ENCODE data around the gene RDM1. TPM values are rescaled to one million over a fixed set of nuclear protein-coding genes. Genes with fewer than 3 reads are reported as not detected.

The RDM1 gene, protein sequence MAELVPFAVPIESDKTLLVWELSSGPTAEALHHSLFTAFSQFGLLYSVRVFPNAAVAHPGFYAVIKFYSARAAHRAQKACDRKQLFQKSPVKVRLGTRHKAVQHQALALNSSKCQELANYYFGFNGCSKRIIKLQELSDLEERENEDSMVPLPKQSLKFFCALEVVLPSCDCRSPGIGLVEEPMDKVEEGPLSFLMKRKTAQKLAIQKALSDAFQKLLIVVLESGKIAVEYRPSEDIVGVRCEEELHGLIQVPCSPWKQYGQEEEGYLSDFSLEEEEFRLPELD
- total RNA-seq (2012; rRNA removed), result 0.18 TPM in 1 of 2 replicates, not detected in the other
- polyA plus RNA-seq (2012; rRNA removed), result not detected in 2 replicates
- polyA plus RNA-seq (2012; cell fraction: cytosol; rRNA removed), result 0.11 TPM in 1 of 2 replicates, not detected in the other
- 0.10 TPM in 1 of 2 replicates, not detected in the other for polyA plus RNA-seq (2012; cell fraction: nucleus; rRNA removed; ENCODE audit: low replicate concordance)
- Bru-seq, nascent RNA, result percentile 7 among the genes with signal in this experiment
- percentile 12 among the genes with signal in this experiment for BruChase-seq, experiment 1, labeled RNA remaining after a 6-hour chase
- BruChase-seq, experiment 2, labeled RNA remaining after a 2-hour chase, result percentile 13 among the genes with signal in this experiment
- long read RNA-seq, result 0 reads

DNA sequence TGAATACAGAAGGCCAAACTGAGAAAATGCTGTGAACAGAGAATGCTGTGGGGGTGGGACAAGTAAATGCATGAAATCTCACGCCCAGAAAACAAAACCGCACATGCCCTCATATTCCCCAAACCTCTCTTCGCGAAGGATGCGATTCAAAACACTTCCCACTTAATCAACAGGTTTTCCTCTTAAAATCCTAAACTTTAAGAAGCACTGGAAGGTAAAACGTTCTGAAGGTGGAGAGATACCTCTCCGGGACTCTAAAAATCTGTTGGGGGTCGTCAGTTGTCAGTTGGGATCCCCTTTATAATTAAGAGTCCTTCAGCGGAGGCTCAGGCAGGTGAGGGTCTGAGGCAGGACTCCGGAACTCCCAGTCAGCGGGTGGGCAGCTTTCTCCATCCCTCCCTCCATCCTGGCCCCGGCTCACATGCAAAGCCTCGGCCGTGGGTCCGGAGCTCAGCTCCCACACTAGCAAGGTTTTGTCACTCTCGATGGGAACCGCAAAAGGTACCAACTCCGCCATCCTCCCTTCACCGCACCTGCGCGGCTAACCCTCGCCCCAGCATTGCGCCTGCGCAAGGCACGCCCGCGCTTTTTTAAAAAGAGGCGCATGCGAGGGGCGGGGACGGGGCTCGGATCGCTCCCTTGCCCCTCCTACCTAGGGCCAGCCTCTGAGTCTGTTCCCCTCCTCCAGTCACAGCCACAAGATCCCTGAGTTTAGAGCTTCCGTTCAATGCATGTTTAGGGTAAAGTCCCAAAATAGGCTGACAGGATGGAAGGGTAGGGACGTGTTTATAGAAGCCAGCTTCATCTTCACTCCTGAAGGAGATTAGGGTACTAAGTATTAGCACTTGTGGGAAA lies at the start of gene RDM1:
Gene RDM1 (minus strand): TSS at position 563 of the 855 bp plus-strand sequence. CDS start 46 bp downstream, at position 517.
- Histone ChIP-seq H4K5ac (ENCODE audit: low read depth, low read length) (no peak within 1 kb of the TSS), H3K23ac (ENCODE audit: low read depth, low read length) (no peak within 1 kb of the TSS), H3K4me2 (ENCODE audit: low read depth, low read length) (peak within 1 kb of the TSS; percentile 92), H4K8ac (ENCODE audit: low read depth in 2 of 2, low read length in 2 of 2) (0 out of 4 replicates have a peak within 1 kb of the TSS, but pooled peaks have one; percentile 13 to 38), H3K9me3 (ENCODE audit: control insufficient read depth, insufficient read depth, low read length) (no peaks in the 10 kb centered on the region), H3K18ac (ENCODE audit: low read depth, low read length) (no peak within 1 kb of the TSS), H3K4ac (ENCODE audit: low read depth, low read length) (no peak within 1 kb of the TSS), H2BK20ac (ENCODE audit: low read depth, low read length) (no peak within 1 kb of the TSS), H3K4me3 (ENCODE audit: insufficient read depth, low read depth, low read length) (peak within 1 kb of the TSS; percentile 48), H2BK5ac (ENCODE audit: low read depth, low read length, poor library complexity, severe bottlenecking) (no peak within 1 kb of the TSS), H2BK120ac (ENCODE audit: low read depth, low read length) (no peak within 1 kb of the TSS), H2AK5ac (ENCODE audit: low read depth, low read length) (no peak within 1 kb of the TSS), H3K9me1 (ENCODE audit: insufficient read depth, low read length) (0 out of 2 replicates have a peak, but pooled peaks cover 3% of the 10 kb centered on the region), H3K36me3 (ENCODE audit: control insufficient read depth, insufficient read depth, low read length) (no peaks in the 10 kb centered on the region), H3K79me1 (ENCODE audit: low read depth in 1 of 2, low read length in 2 of 2) (no peaks in the 10 kb centered on the region), H3K27ac (ENCODE audit: insufficient read depth, low read length) (no peak within 1 kb of the TSS), H3K4me1 (ENCODE audit: control insufficient read depth, insufficient read depth, low read length) (no peaks in the 10 kb centered on the region), H4K20me1 (ENCODE audit: insufficient read depth, low read length) (no peaks in the 10 kb centered on the region), H3K27me3 (ENCODE audit: control insufficient read depth, insufficient read depth, low read length) (peaks cover 3% of the 10 kb centered on the region), H2AK9ac (replicated peaks; ENCODE audit: low read depth, low read length, poor library complexity) (peak within 1 kb of the TSS; percentile 72), H3K56ac (ENCODE audit: extremely low read depth, insufficient read depth, low read length) (no peak within 1 kb of the TSS), H3K9ac (ENCODE audit: low read depth, low read length) (no peak within 1 kb of the TSS), H3K14ac (replicated peaks; ENCODE audit: low read depth, low read length) (no peak within 1 kb of the TSS), H4K91ac (ENCODE audit: insufficient read depth, low read depth, low read length) (no peak within 1 kb of the TSS), H2BK15ac (ENCODE audit: low read depth, low read length) (no peak within 1 kb of the TSS), H2AFZ (replicated peaks; ENCODE audit: low read length, poor library complexity) (peak within 1 kb of the TSS; percentile 93)
- no peak for TF ChIP-seq RAD21 (IDR thresholded peaks at IDR 0.05; ENCODE audit: low read length)
- no peak for TF ChIP-seq CEBPB (IDR thresholded peaks at IDR 0.05; ENCODE audit: low read depth, low read length)
- no peak for TF ChIP-seq SMC3 (IDR thresholded peaks at IDR 0.05; ENCODE audit: low read depth, low read length)
- no peak for TF ChIP-seq ELK1 (IDR thresholded peaks at IDR 0.05; ENCODE audit: borderline replicate concordance, low read depth, low read length)
- TF ChIP-seq RFX5 (IDR thresholded peaks at IDR 0.05; ENCODE audit: low read depth, low read length), result no peak
- TF ChIP-seq BHLHE40 (IDR thresholded peaks at IDR 0.05; ENCODE audit: low read depth, low read length), result no peak
- TF ChIP-seq MAZ (IDR thresholded peaks at IDR 0.05; ENCODE audit: borderline replicate concordance, low read depth, low read length), result peak; percentile 41; the same call in 1 of the 2 replicates
- ChIA-PET POLR2A (ENCODE audit: unreplicated experiment) (no interaction called here), CTCF (no interaction called here)
- intact Hi-C loops (cut with micrococcal nuclease), result no loop called here
- ATAC-seq (ENCODE audit: low read depth), result peak; percentile 93
- peak; percentile 34 for DNase-seq
- WGBS, 2 experiments (ENCODE audit: extremely low coverage in 2 of 2, insufficient read length in 1 of 2), result 20% methylated on average over 1 of the region's 35 CpGs; no CpG with 5 or more reads in 1 of the 2 experiments
- dilution Hi-C loops (cut with HindIII; ENCODE audit: low sequenced_read_pairs, unreplicated experiment), result no loop called here
- in situ Hi-C loops (cut with MboI; ENCODE audit: low sequenced_read_pairs), result no loop called here
- BruUV-seq (replicated peaks), result no TSS peak
